ENCODE measurements around the gene NFS1.
"Not testable (repeated sequence)": the region's sequence is repeated elsewhere in the genome, so short reads cannot be mapped to it uniquely, and the experiment has no call there.

The NFS1 gene

GRCh38 chr20:35729836-35730582 lies 30.9 kb upstream of the NFS1 start:
- DNase-seq (ENCODE audit: low spot score) = peak; percentile 41

- DNase-seq (ENCODE audit: low spot score) = peak; percentile 37
Observed at GRCh38 chr20:35729283-35729807, 30.2 kb upstream of the NFS1 start.

GRCh38 chr20:35726842-35727711 lies 27.9 kb upstream of the NFS1 start:
- DNase-seq (ENCODE audit: low spot score) = no peak

GRCh38 chr20:35724321-35725230 lies 25.4 kb upstream of the NFS1 start:
- no peak for DNase-seq (ENCODE audit: low spot score)

GRCh38 chr20:35723652-35724320 lies 24.6 kb upstream of the NFS1 start:
- DNase-seq (ENCODE audit: low spot score) = not testable (repeated sequence)

GRCh38 chr20:35723275-35723639 lies 24.1 kb upstream of the NFS1 start:
- not testable (repeated sequence) for DNase-seq (ENCODE audit: low spot score)

GRCh38 chr20:35721621-35722020 lies 22.5 kb upstream of the NFS1 start:
- no peak for DNase-seq (ENCODE audit: low spot score)

GRCh38 chr20:35721219-35721618 lies 22.1 kb upstream of the NFS1 start:
- DNase-seq (ENCODE audit: low spot score) = no peak

GRCh38 chr20:35720165-35721123 lies 21.3 kb upstream of the NFS1 start:
- no peak for DNase-seq (ENCODE audit: low spot score)

- DNase-seq (ENCODE audit: low spot score) = no peak
Observed at GRCh38 chr20:35719717-35720116, 20.6 kb upstream of the NFS1 start.

GRCh38 chr20:35718972-35719635 lies 20.0 kb upstream of the NFS1 start:
- no peak for DNase-seq (ENCODE audit: low spot score)

- not testable (repeated sequence) for DNase-seq (ENCODE audit: low spot score)
Observed at GRCh38 chr20:35718321-35718720, 19.2 kb upstream of the NFS1 start.

- no peak for DNase-seq (ENCODE audit: low spot score)
Observed at GRCh38 chr20:35716330-35716729, 17.2 kb upstream of the NFS1 start.

GRCh38 chr20:35715652-35716051 lies 16.5 kb upstream of the NFS1 start:
- no peak for DNase-seq (ENCODE audit: low spot score)

- no peak for DNase-seq (ENCODE audit: low spot score)
Observed at GRCh38 chr20:35714127-35714526, 15.0 kb upstream of the NFS1 start.

- not testable (repeated sequence) for DNase-seq (ENCODE audit: low spot score)
Observed at GRCh38 chr20:35713120-35713519, 14.0 kb upstream of the NFS1 start.

GRCh38 chr20:35711588-35712209 lies 12.5 kb upstream of the NFS1 start:
- DNase-seq (ENCODE audit: low spot score) = no peak

- DNase-seq (ENCODE audit: low spot score) = no peak
Observed at GRCh38 chr20:35710884-35711587, 11.9 kb upstream of the NFS1 start.

GRCh38 chr20:35710039-35710438 lies 10.9 kb upstream of the NFS1 start:
- no peak for DNase-seq (ENCODE audit: low spot score)
